Ascending aorta (tissue), 2 donors: Measurements from ENCODE around the gene BCAP31. TPM values are rescaled to one million over a fixed set of nuclear protein-coding genes. Genes with fewer than 3 reads are reported as not detected.

Experiments
- DNase-seq, 2 donors: peaks; one replicate each; pipeline ENCODE4 v3.0.0-alpha.2; 2019; ENCODE audit warnings: low spot score in 2 of 2
- H3K27ac ChIP-seq, 2 donors: fragments of 200-600 bp; sonication (generic); one replicate each; pipeline ENCODE4 v1.5.1; 2016 to 2017; ENCODE audit warnings: mild to moderate bottlenecking in 1 of 2
- H3K27me3 ChIP-seq: fragments of 200-600 bp; sonication (generic); one replicate; pipeline ENCODE4 v1.5.1; 2017
- H3K36me3 ChIP-seq, 2 donors: fragments of 200-600 bp; sonication (generic); one replicate each; pipeline ENCODE4 v1.5.1; 2016
- H3K4me1 ChIP-seq, 2 donors: fragments of 200-600 bp; sonication (generic); one replicate each; pipeline ENCODE4 v1.5.1; 2016 to 2017; ENCODE audit warnings: mild to moderate bottlenecking in 1 of 2
- H3K4me3 ChIP-seq, 2 donors: fragments of 200-600 bp; sonication (generic); one replicate each; pipeline ENCODE4 v1.5.1; 2016 to 2017; ENCODE audit warnings: mild to moderate bottlenecking in 1 of 2
- H3K9me3 ChIP-seq, 2 donors: fragments of 200-600 bp; sonication (generic); one replicate each; pipeline ENCODE4 v1.5.1; 2016
- intact Hi-C: fragments of 100-400 bp; cut with DNase I; formaldehyde crosslinking; loops from one replicate; pipeline ENCODE4 v1.15.1; 2023
- total RNA-seq: library from RNA; depleted of rRNA; stranded (reverse); fragments of >200 nt; gene quantifications from one replicate; pipeline ENCODE4 v1.1.0, GENCODE V29; 2016
- TF ChIP-seq, protein P1 (sequence below), 3 experiments: fragments of 200-600 bp in 2 of 3; fragments of 450-650 bp in 1 of 3; sonication (generic) in 2 of 3; IDR thresholded peaks; one replicate each; pipeline ENCODE4 v1.5.1; 2016 to 2019; ENCODE audit warnings: antibody characterized with exemption in 3 of 3, mild to moderate bottlenecking in 1 of 3, moderate library complexity in 1 of 3

The BCAP31 gene
- total RNA-seq, 1 donor from 2014 or later: 63.0 TPM

DNA sequence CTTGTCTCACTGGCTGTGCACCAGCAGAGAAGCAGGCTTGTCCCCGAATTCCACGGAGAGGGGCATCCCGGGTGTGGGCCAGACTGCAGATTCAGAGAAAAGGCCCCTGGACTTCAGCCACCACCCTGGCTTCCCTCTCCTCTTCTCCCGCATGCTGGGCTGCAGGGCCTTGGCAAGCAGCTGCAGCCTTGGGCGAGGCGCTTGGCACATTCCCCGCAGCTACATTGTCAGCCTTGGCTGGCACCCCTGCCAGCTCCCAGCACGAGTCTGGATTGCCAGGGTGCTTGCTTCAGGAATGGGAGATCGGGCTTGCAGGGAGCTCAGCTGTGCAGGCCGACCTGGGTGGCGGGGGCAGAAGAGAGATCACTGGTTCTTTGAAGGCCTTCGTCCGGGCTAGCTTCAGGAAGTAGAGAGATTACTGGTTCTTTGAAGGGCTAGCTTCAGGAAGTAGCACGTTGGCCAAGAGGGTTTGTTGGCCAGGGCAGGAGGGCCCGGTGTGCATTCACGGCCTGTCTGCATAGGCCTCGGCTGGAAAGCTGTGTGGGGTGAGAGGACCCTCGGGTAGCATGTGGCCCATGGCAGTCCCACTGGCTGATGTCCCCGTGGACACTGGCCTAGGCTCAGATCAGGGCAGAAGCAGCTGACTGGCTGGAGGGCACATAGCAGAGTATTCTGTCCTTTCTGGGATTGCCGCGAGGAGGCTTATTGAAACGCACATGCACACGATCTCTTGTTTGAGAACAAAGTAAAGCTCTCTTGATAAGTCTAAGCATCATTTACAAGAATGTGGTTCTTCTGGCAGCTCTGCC, 3.1 kb upstream of the BCAP31 start:
- H3K27me3 ChIP-seq: no peaks in the 10 kb centered on the region
- TF ChIP-seq, protein P1, sequence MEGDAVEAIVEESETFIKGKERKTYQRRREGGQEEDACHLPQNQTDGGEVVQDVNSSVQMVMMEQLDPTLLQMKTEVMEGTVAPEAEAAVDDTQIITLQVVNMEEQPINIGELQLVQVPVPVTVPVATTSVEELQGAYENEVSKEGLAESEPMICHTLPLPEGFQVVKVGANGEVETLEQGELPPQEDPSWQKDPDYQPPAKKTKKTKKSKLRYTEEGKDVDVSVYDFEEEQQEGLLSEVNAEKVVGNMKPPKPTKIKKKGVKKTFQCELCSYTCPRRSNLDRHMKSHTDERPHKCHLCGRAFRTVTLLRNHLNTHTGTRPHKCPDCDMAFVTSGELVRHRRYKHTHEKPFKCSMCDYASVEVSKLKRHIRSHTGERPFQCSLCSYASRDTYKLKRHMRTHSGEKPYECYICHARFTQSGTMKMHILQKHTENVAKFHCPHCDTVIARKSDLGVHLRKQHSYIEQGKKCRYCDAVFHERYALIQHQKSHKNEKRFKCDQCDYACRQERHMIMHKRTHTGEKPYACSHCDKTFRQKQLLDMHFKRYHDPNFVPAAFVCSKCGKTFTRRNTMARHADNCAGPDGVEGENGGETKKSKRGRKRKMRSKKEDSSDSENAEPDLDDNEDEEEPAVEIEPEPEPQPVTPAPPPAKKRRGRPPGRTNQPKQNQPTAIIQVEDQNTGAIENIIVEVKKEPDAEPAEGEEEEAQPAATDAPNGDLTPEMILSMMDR (IDR thresholded peaks at IDR 0.05): no peak
- DNase-seq: peak in 1 of 2 donors; percentile 81
- no peaks in the 10 kb centered on the region for H3K9me3 ChIP-seq
- peak overlapping the region; percentile 88 to 89 for H3K27ac ChIP-seq
- H3K4me3 ChIP-seq: peak overlapping the region; percentile 27 to 69
- no peaks in the 10 kb centered on the region for H3K36me3 ChIP-seq
- H3K4me1 ChIP-seq: peaks cover 8 to 26% of the 10 kb centered on the region in 2 donors
- intact Hi-C loops: no loop called here

DNA sequence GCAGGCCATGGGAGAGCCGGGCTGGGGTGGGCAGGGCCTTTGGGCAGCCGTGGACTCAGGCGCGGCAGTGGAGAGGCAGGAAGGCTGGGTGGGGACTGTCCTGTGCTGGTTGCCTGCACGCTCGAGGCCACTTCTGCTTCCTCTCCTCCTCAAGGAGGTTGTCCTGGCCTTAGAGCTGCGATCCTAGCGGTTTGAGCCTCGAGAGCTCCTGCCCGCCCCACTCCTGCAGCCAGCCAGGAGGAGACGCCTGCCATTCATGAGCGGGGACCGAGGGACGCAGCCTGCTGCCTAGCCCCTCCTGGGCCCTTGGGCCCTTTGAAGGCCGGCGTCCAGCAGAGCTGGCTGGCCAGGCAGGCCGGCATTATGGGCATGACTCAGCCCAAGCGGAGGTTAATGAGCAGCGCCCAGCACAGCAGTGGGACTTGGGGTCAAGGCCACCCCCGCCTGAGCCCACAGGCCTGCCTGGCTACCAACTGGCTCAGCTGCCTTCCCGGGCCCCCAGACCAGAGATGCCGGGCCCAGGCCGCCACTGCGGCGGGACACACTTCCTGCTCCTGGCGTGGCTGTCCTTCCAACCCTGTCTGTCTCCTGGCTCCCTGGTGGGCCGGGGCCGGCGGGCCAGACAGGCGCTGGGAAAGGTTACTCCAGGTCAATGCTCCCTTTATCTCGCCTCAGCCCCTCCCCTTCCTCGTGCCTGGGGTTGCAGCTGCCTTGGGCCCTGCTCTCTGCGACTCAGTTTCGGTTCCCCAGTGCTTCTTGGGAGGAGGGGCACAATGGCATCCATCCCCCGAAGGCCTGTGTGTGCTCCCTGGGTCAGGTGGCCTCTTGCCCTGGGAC, 2.3 kb upstream of the BCAP31 start:
- no peaks in the 10 kb centered on the region for H3K36me3 ChIP-seq
- H3K4me3 ChIP-seq: peak overlapping the region; percentile 62 to 69
- H3K4me1 ChIP-seq: peaks cover 8 to 26% of the 10 kb centered on the region in 2 donors
- TF ChIP-seq, protein P1 (IDR thresholded peaks at IDR 0.05): no peak
- intact Hi-C loops: no loop called here
- peak overlapping the region; percentile 88 to 89 for H3K27ac ChIP-seq
- H3K9me3 ChIP-seq: no peaks in the 10 kb centered on the region
- peak in 1 of 2 donors; percentile 79 for DNase-seq
- H3K27me3 ChIP-seq: no peaks in the 10 kb centered on the region

DNA sequence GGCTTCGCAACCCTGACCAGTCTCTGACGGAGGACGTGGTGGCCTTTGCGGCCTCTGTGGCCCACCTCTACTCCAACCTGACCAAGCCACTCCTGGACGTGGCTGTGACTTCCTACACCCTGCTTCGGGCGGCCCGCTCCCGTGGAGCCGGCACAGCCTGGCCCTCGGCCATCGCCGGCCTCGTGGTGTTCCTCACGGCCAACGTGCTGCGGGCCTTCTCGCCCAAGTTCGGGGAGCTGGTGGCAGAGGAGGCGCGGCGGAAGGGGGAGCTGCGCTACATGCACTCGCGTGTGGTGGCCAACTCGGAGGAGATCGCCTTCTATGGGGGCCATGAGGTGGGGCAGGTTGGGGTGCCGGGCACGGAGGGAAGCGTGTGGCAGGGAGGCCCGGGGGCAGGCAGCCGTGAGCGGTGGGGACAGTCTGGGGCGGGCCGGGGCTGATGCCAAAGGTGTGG, 1.7 kb upstream of the BCAP31 start:
- Histone ChIP-seq H3K36me3 (peaks cover 0 to 2% of the 10 kb centered on the region in 2 donors), H3K27me3 (no peaks in the 10 kb centered on the region), H3K27ac (peak overlapping the region; percentile 88 to 89), H3K4me3 (peak overlapping the region; percentile 62 to 69), H3K9me3 (no peaks in the 10 kb centered on the region), H3K4me1 (peaks cover 8 to 26% of the 10 kb centered on the region in 2 donors)
- no peak for DNase-seq
- TF ChIP-seq, protein P1 (IDR thresholded peaks at IDR 0.05): no peak
- intact Hi-C loops: no loop called here

DNA sequence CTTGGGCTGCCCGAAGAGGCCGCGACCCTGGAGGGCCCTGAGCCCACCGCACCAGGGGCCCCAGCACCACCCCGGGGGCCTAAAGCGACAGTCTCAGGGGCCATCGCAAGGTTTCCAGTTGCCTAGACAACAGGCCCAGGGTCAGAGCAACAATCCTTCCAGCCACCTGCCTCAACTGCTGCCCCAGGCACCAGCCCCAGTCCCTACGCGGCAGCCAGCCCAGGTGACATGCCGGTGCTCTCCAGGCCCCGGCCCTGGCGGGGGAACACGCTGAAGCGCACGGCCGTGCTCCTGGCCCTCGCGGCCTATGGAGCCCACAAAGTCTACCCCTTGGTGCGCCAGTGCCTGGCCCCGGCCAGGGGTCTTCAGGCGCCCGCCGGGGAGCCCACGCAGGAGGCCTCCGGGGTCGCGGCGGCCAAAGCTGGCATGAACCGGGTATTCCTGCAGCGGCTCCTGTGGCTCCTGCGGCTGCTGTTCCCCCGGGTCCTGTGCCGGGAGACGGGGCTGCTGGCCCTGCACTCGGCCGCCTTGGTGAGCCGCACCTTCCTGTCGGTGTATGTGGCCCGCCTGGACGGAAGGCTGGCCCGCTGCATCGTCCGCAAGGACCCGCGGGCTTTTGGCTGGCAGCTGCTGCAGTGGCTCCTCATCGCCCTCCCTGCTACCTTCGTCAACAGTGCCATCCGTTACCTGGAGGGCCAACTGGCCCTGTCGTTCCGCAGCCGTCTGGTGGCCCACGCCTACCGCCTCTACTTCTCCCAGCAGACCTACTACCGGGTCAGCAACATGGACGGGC, 1.0 kb upstream of the BCAP31 start:
- Histone ChIP-seq H3K4me3 (peak overlapping the region; percentile 62 to 69), H3K27ac (peak overlapping the region; percentile 88 to 89), H3K36me3 (peaks cover 6 to 9% of the 10 kb centered on the region in 2 donors), H3K4me1 (peaks cover 8 to 26% of the 10 kb centered on the region in 2 donors), H3K27me3 (no peaks in the 10 kb centered on the region), H3K9me3 (no peaks in the 10 kb centered on the region)
- TF ChIP-seq, protein P1 (IDR thresholded peaks at IDR 0.05): no peak
- intact Hi-C loops: no loop called here
- no peak for DNase-seq
